Endodermal cell (in vitro differentiated cells): ENCODE measurements around the gene ARHGEF28. TPM values are rescaled to one million over a fixed set of nuclear protein-coding genes. Genes with fewer than 3 reads are reported as not detected.

ENCODE experiments used
- DNase-seq: peaks from one replicate; pipeline ENCODE4 v3.0.0-alpha.2; 2017
- H3K27ac ChIP-seq: 2 replicates; pipeline ENCODE4 v1.5.1; 2013; ENCODE audit warnings: mild to moderate bottlenecking, low read depth, low read length, moderate library complexity
- H3K27me3 ChIP-seq: 2 replicates; pipeline ENCODE4 v1.6.1; 2013; ENCODE audit warnings: mild to moderate bottlenecking, low read length, moderate library complexity; ENCODE audit not compliant: insufficient read depth, control insufficient read depth, poor library complexity, severe bottlenecking
- H3K36me3 ChIP-seq: 2 replicates; pipeline ENCODE4 v1.7.0; 2013; ENCODE audit warnings: mild to moderate bottlenecking, low read length, moderate library complexity; ENCODE audit not compliant: control insufficient read depth, insufficient read depth
- H3K4me1 ChIP-seq: one replicate; pipeline ENCODE4 v1.7.0; 2013; ENCODE audit warnings: low read length; ENCODE audit not compliant: control insufficient read depth, insufficient read depth
- H3K4me3 ChIP-seq: 2 replicates; pipeline ENCODE4 v1.5.1; 2013; ENCODE audit warnings: mild to moderate bottlenecking, low read length, moderate library complexity
- H3K9ac ChIP-seq: 2 replicates; pipeline ENCODE4 v1.6.1; 2013; ENCODE audit warnings: mild to moderate bottlenecking, low read length, moderate library complexity; ENCODE audit not compliant: poor library complexity, severe bottlenecking; ENCODE audit errors: extremely low read depth
- H3K9me3 ChIP-seq: 2 replicates; pipeline ENCODE4 v1.6.1; 2013; ENCODE audit warnings: mild to moderate bottlenecking, low read length, moderate library complexity; ENCODE audit not compliant: control insufficient read depth
- H3K27ac Mint-ChIP-seq: 2 replicates; pipeline ENCODE4 v1.8.0; 2020; ENCODE audit warnings: mixed read lengths
- H3K27me3 Mint-ChIP-seq: 2 replicates; pipeline ENCODE4 v1.8.0; 2021; ENCODE audit warnings: mild to moderate bottlenecking, mixed read lengths; ENCODE audit not compliant: insufficient read depth
- H3K36me3 Mint-ChIP-seq: 2 replicates; pipeline ENCODE4 v1.8.0; 2020; ENCODE audit warnings: low read depth, mixed read lengths
- H3K4me1 Mint-ChIP-seq: 2 replicates; pipeline ENCODE4 v1.8.0; 2020; ENCODE audit warnings: mixed read lengths
- H3K4me3 Mint-ChIP-seq: 2 replicates; pipeline ENCODE4 v1.8.0; 2020; ENCODE audit warnings: mild to moderate bottlenecking, moderate library complexity, mixed read lengths
- H3K9me3 Mint-ChIP-seq: 2 replicates; pipeline ENCODE4 v1.8.0; 2020; ENCODE audit warnings: mild to moderate bottlenecking, mixed read lengths
- CTCF ChIP-seq: fragments of 200-600 bp; sonication (generic); conservative IDR thresholded peaks from 2 replicates; pipeline ENCODE4 v1.5.0; 2021; ENCODE audit warnings: antibody characterized with exemption, mild to moderate bottlenecking
- WGBS, 2 experiments: methylation state at CpG; one replicate each; pipeline versions ENCODE4 v1.1.5 to v1.1.7; 2013; ENCODE audit warnings: missing lambda C conversion rate in 2 of 2, mixed read lengths in 1 of 2; ENCODE audit not compliant: insufficient coverage in 1 of 2, insufficient read length in 1 of 2; 5-methylcytosine and 5-hydroxymethylcytosine counted together
- total RNA-seq, 2 donors: library from RNA; stranded (reverse); fragmentation: NEBNext Ultra II Directional in 1 of 2; extraction: Animal tissue kit (Norgen Biotek cat#: 25700) in 1 of 2; gene quantifications; 2 replicates in 1 of 2; 3 replicates in 1 of 2; pipeline ENCODE4 v1.2.1, GENCODE V29; 2021

The ARHGEF28 gene
- total RNA-seq, 2 donors from 2014 or later: 0.92 to 1.2 TPM

GRCh38 chr5:73955271-73955846 is 329.4 kb downstream of the ARHGEF28 start:
- 90 to 97% methylated on average over 4 to 5 of the region's 5 CpGs for WGBS, 2 experiments
- DNase-seq: no peak

GRCh38 chr5:73957397-73958001 is 331.5 kb downstream of the ARHGEF28 start:
- Mint-ChIP-seq H3K4me1 (peaks cover 11% of the 10 kb centered on the region), H3K9me3 (no peaks in the 10 kb centered on the region), H3K4me3 (no peak overlapping the region), H3K27ac (no peak overlapping the region), H3K27me3 (no peaks in the 10 kb centered on the region), H3K36me3 (no peaks in the 10 kb centered on the region)
- Histone ChIP-seq H3K9me3 (no peaks in the 10 kb centered on the region), H3K4me3 (no peak overlapping the region), H3K4me1 (no peaks in the 10 kb centered on the region), H3K36me3 (no peaks in the 10 kb centered on the region), H3K27ac (no peak overlapping the region), H3K27me3 (no peaks in the 10 kb centered on the region), H3K9ac (no peak overlapping the region)
- 90 to 95% methylated on average over 2 to 3 of the region's 3 CpGs for WGBS, 2 experiments
- no peak for TF ChIP-seq CTCF
- no peak for DNase-seq

More at GRCh38 chr5:73955271-73955846, 329.4 kb downstream of the ARHGEF28 start:
- H3K9me3 ChIP-seq: no peaks in the 10 kb centered on the region
- H3K27me3 ChIP-seq: no peaks in the 10 kb centered on the region
- Mint-ChIP-seq H3K27me3 (no peaks in the 10 kb centered on the region), H3K36me3 (no peaks in the 10 kb centered on the region), H3K4me3 (no peak overlapping the region), H3K4me1 (peaks cover 11% of the 10 kb centered on the region), H3K27ac (no peak overlapping the region), H3K9me3 (no peaks in the 10 kb centered on the region)
- no peak for TF ChIP-seq CTCF
- no peak overlapping the region for H3K27ac ChIP-seq
- H3K4me3 ChIP-seq: no peak overlapping the region
- H3K4me1 ChIP-seq: no peaks in the 10 kb centered on the region
- no peak overlapping the region for H3K9ac ChIP-seq
- H3K36me3 ChIP-seq: no peaks in the 10 kb centered on the region

GRCh38 chr5:73958037-73958436 is 332.0 kb downstream of the ARHGEF28 start:
- no peak overlapping the region for H3K27ac Mint-ChIP-seq
- WGBS, 2 experiments: 86 to 97% methylated on average over 1 to 2 of the region's 2 CpGs

More at GRCh38 chr5:73958037-73958436, 332.0 kb downstream of the ARHGEF28 start:
- Histone ChIP-seq H3K9me3 (no peaks in the 10 kb centered on the region), H3K4me3 (no peak overlapping the region), H3K9ac (no peak overlapping the region), H3K27me3 (no peaks in the 10 kb centered on the region), H3K36me3 (no peaks in the 10 kb centered on the region), H3K27ac (no peak overlapping the region), H3K4me1 (no peaks in the 10 kb centered on the region)
- H3K4me3 Mint-ChIP-seq: no peak overlapping the region
- no peak for TF ChIP-seq CTCF
- H3K9me3 Mint-ChIP-seq: no peaks in the 10 kb centered on the region
- H3K27me3 Mint-ChIP-seq: no peaks in the 10 kb centered on the region
- peaks cover 11% of the 10 kb centered on the region for H3K4me1 Mint-ChIP-seq
- DNase-seq: no peak
- no peaks in the 10 kb centered on the region for H3K36me3 Mint-ChIP-seq
